Measurements from ENCODE around the gene BEND3.

BEND3 gene

DNA sequence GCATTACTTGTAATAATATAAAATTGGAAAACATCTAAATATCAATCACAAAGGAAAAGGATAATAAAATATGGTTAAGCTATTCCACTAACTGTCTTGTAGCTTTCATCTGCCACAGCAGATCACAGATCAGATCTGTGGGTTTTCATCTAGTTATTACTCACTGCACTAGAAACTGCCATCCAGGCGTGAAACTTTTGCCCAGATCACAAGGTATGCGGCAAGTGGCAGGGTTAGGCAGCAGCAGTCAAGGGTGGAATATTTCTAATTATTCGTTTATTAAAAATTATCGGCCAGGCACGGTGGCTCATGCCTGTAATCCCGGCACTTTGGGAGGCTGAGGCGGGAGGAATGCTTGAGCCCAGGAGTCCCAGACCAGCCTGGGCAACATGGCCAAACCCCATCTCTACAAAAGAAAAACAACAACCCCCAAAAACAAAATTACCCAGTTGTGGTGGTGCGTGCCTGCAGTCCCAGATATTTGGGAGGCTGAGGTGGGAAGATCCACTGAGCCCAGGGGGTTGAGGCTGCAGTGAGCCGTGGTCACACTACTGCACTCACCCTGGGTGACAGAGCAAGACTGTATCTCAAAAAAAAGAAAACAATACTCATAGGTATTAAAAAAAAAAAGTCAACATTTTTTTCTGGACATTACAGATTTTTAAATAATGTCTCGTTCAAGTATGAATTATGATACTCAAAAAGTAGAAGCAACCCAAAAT is 32.1 kb downstream of the BEND3 start:
- no peak for DNase-seq (ENCODE audit: low read depth in 2 of 2)

DNA sequence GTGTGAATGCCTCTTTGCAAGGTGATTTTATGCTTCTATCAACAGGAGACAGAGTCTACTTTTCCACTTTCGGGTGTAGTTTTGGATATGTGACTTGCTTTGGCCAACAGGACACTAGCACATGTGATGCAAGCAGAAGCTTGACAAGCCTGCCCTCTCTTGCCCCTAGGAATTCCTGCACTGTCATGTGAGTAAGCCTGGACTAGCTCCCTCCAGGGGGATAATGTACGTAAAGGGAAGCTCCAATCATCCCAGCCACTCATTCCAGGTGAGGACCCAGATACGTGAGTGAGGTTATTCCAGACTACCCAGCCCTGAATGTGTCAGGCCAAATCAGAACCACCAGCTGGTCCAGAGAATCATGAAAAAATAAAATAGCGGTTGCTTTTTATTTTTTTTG is 33.3 kb downstream of the BEND3 start:
- no peak for DNase-seq (ENCODE audit: low read depth in 2 of 2)

DNA sequence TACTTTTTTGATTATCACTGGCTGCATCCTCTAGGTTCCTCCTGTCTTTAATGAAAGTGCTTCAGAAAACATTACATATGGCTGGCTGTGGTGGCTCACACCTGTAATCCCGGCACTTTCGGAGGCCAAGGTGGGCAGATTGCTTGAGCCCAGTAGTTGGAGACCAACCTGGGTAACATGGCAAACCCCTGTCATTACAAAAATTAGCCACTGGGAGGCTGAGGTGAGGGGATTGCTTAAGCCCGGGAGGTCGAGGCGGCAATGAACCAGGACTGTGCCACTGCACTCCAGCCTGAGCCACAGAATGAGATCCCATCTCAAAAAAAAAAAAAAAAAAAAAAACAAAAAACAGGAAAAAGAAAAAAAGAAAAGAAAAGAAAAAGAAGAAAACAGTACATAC is 35.3 kb downstream of the BEND3 start:
- DNase-seq (ENCODE audit: low read depth in 2 of 2) = no peak

DNA sequence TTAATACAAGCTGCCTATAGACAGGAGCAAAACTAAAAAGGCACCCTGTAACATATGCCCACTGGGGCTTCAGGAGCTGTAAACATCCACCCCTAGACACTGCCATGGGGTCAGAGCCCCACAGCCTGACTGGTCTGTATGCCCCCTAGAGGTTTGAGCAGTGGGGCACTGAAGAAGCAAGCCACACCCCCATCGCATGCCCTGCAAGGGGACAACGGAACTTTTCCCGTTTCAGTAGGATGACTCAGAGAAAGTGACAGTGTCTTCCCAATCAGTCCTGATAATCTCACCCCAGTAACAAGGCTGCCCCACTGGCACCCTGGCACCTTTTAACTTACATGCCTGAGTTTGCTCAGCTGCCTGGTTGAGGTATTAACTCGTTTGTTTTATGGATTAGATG is 35.9 kb downstream of the BEND3 start:
- no peak for DNase-seq (ENCODE audit: low read depth in 2 of 2)

DNA sequence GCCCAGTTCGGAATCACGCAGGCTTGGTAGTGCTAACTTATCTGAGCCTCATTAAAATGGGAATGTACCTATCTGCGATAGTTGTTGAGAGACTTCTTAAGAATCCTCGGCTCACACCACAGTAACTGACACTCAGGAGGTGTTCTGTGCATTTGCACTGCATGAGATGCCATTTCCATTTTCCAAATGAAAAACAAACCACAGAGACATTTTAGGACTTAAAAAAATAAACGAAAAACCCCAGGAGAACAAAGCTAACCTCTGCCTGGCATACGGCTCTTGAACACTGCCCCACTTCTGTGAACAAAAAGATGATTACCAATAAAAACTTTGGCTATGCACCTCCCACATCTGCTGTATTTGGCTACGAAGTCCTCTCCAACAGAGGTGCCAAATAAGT is 37.6 kb downstream of the BEND3 start:
- no peak for DNase-seq (ENCODE audit: low read depth in 2 of 2)

DNA sequence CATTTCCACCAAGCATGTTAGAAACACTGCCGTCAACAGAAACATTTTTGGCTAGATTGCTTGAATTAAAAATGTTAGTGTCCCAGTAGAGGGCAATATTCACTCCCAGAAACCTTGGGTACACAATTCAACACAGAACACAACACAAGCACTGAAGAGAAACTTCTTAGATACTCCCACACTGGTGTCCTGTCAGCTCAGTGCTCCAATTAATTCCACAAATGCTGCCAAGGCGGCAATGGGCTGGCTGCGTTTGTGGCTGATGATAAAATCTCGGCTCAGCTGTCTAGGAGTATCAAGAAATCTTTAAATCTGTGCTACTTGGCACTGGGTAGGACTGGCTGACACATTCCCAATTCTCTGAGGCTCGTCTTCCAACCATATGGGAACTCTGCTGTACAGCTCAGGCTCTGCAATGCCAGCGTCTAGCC is 39.3 kb downstream of the BEND3 start:
- DNase-seq (ENCODE audit: low read depth in 2 of 2) = no peak

DNA sequence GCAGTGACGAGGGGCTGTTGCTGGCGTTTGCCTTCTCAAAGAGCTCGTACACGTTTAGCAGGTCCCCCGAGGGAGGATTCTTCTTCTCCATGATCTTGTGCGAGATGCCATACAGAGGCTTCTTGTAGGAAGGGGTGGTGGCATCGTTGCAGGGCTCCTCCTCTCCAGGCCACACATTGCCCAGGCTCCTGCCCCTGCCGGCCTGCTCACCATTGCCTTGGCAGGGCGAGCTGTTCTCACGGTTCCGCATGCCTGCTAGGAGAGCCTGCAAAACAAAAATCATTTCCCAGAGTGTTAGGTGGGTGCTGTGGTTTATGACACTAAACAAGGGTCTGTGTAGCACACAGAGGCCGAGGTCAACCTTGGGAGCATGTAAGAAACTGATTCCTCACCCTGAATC is 44.6 kb downstream of the BEND3 start:
- DNase-seq (ENCODE audit: low read depth in 2 of 2) = no peak

DNA sequence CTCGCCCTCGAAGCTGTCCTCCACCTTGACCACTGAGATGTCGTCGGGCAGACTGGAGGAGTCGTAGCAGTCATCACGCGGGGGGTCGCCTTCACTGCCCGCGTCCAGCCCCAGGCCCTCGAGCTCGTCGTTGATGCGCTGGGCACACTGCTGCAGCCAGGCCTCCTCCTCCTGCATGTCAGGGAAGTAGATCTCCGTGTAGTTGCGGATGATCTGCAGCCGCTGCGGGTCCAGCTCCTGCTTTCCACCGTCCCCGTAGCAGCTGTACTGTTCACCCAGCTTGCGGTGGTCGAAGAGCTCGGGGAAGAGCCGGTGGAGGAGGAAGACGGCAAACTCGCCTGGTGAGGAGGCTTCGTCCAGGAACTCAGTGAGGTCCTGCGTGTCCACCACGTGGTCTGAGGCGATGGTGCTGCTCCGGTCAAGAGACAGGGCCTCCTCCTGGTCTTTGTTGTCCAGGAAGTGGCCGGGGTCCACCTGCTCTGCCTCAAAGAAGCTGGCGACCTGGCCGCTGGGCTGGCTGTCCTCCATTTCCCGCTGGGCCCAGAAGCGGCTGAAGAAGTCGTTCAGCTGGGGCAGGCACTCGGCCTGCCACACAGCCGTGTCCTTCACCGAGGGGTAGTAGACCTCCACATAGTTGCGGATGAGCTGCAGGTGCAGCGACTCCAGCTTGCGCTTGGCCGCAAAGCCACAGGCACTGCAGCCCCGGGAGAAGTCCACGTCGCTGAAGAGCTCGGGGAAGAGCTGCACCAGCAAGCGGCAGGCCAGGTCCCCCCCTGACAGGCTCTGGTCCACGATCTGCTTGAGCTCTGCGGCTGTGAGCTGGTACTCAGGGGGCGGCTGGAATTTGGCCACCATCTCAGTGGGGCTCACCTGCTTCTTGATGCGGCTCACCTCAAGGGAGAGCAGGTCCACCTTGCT is 45.4 kb downstream of the BEND3 start:
- no peak for DNase-seq (ENCODE audit: low read depth in 2 of 2)

DNA sequence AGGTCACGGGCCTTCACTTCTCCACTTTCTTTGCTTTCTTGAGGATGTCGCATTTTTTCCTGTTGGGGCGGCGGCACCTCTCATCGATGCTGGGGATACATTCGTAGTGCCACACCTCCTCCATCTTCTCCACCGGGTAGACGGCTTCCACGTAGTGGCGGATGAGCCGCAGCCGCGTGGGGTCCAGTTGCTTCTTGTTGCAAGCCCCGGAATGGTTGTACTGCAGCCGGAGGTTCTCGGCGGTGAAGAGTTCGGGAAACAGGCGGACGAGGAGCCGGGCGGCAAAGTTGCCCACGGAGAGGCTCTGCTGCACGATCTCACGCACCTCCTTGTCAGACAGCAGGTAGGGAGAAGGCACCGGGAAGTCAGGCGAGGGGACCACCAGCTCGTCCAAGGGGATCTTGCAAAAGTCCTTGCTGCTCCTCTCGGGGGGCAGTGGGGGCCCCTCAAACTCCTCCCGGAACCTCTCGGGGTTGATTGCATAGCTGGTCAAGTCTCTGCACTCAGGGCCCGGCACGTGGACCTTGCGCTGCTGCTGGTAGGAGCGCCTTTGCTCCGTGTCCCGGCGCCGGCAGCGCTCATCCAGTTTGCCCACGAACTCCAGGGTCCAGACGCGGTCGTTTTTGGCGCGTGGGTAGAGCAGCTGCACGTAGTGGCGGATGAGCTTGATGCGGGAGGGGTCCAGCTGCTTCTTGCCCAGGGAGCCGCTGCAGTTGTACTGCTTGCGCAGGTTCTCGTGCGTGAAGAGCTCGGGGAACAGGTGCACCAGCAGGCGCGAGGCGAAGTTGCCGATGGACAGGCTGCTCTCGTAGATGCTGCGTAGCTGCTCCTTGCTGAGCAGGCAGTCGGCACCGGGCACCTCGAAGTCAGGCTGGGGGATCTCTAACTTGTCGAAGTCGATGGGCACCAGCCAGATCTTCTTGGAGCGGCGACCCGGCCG is 46.4 kb downstream of the BEND3 start:
- DNase-seq (ENCODE audit: low read depth in 2 of 2) = no peak

DNA sequence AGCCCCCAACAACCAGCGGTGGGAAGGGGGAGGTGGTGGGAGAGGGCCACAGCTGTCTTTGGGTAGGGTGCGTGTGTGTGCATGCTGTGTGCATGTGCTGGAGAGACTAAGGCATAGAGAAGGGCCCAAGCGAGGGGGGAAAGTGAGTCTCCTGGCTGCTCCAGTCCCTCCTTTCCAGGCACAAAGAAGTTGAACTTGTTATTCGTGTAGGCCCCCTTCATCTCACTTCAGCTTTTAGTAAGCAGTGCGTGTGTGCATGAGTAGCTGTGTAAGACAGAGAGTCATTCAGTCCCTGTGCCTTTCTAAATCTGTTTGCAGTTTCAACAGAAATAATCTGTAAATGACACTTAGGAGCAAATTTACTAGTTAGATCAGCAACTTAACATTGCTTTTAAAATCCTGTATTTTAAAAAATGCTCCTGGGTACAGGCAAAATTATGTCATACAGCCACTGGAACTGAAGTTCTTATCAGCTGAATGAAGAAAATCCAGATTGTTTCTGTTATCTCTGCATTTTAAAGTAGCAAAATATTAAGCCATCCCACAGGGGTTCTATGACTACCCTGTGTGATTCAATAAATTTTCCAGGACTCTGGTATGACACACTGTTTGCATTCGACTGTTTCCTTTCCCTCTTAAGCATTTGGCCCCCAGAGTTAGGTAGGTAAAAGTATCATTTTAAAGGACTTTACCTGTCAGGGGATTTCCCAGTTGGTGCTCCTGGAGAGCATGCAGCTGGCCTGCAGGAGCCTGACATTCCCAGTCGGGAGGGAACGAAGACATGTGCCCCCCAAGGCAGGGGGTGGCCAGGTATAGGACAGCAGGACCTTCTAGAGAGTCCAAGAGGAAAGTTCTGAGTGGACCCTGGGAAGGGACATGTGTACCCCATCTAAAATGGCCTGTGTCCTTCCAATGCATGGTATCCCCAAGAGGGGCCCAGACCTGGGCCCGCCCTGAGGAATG is 48.3 kb downstream of the BEND3 start:
- DNase-seq (ENCODE audit: low read depth in 2 of 2) = no peak

DNA sequence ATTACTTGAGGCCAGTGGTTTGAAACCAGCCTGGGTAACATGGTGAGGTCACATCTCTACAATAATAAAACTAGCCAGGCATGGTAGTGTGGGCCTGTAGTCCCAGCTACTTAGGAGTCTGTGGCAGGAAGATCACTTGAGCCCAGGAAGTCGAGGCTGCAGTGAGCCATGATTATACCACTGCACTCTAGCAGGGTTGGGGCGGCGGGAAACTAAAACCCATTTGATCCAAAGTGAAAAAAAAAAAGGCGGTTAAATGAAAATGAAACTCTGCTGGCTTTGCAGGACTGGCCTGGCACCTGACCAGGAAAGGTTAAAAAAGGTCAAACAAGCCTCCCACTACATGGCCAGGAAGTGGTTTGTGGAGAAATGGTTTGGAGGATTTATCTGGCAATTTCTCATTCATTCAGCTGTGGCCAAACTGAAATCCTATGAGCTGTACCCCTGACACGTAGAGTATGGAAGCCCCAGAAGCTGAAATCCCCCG is 50.7 kb downstream of the BEND3 start:
- DNase-seq (ENCODE audit: low read depth in 2 of 2) = peak in 1 of 2 donors; percentile 19

DNA sequence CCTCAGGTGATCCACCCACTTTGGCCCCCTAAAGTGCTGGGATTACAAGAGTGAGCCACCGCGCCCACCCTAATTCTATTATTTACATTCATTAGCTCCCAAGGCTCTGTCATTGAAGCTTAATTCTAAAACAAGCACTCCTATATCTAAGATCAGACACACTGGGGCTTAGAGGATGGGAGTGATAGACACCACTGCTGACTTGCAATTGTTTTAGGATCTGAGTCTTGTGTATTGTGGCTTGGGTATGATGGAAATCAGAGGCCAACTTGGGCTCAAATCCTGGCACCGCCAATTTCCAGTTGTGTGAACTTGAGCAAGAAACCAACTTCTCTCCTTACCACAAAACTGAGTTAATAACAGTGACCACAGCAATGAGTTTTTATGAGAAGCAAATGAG is 52.6 kb downstream of the BEND3 start:
- no peak for DNase-seq (ENCODE audit: low read depth in 2 of 2)

DNA sequence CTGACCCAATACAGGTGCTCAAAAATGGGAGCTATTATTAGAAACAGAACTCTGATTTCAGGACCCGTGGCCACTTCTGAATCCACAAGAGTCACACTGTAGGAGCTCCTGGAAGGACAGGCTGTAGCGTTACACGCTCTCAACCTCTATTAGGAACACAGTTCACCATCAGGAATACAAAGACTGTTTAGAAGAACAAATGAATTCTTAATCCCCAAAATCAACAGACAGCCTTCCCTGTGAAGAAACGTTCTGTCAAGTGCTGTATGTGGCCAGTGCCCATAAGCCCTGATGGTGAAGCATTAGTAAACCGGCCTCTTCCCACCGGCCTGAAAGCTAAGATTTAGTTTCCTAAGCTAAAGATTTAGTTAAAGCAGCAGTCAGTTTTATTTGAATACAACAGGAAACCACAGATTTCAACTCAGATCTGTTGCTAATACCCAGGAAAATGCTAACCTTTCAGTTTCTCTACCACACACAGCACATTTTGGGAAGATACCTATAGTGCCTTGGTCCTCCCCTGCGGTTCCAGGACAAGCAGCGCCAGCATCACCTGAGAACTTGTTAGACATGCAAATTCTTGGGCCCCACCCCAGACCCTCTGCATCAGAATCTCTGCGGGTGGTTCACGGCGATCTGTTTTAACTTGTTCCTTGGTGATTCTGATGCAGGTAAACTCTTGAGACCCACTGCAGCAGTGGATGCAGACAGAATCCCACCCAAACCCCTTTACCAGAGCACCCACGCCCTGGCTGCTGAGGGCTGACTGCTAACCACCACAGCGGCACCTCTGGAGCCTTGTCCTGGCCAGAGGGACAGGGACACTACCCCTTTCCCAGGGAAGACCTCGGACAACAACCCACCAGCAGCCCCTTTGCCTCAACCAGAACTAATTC is 53.9 kb downstream of the BEND3 start:
- no peak for DNase-seq (ENCODE audit: low read depth in 2 of 2)

DNA sequence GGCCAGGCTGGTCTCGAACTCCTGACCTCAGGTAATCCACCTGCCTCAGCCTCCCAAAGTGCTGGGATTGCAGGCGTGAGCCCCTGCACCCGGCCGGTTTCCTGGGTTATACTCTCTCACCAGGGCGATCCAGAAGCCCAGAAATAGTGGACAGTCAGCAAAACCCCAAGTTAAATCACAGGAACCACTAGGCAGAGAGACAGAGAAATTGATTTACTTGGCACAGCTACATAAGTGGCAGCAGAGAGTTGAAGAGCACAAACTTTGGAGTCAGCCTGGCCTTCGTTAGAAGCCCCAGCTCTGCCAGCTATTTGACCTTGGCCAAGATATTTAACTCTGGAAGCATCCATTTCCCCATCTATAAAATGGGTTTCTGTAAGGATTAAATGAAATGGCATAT is 54.6 kb downstream of the BEND3 start:
- no peak for DNase-seq (ENCODE audit: low read depth in 2 of 2)

DNA sequence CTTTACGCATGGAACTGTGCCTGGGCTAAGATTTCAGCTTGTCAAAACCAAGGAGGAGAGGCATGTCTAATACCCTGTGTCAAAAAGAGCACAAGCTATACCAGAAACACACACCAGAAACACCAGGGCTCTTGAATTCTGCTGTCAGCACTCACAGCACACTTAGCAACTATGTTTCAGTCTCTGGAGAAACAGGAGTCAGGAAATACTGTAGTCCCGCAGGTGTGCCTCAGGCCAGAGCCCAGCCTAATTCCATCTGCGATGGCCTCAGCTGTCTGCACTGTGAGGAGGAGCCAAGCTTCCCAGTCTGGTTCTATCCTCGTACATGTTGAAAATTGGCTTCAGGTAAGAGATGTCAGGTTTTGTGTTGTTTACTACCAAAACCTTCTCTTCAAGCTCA is 55.7 kb downstream of the BEND3 start:
- DNase-seq (ENCODE audit: low read depth in 2 of 2) = no peak

DNA sequence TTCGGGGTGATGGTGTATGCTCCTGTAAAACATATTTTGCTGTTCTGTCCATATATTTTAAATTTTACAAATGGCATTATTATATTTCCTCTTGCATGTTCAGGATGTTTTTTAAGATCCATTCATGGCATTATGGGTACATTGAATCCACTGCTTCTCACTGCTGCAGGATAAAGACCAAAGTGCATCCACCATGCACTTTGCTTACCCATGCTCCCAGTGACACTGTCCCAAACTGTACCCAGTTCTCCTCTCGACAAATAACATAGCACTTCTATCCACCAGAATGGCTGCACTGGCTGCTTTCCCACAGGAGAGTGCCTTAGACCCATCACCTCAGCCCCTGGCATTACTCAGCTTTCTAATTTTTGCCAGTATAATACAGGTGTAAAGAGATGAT is 57.6 kb downstream of the BEND3 start:
- DNase-seq (ENCODE audit: low read depth in 2 of 2) = no peak

DNA sequence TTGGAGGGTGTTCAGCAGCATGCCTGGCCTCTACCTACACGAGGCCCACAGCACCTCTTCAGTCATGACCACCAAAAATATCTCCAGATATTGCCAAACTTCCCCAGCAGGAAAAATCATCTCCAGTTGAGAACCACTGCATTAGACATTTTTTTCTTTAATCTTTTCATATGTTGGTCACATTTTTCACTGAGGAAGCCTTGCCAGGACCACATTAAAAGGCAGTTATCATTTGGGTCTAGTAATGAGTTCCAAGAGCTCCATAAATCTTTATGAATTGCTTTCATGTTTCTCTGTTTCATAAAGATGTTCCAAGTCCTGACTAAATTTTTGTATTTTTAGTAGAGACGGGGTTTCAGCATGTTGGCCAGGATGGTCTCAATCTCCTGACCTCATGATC is 58.5 kb downstream of the BEND3 start:
- DNase-seq (ENCODE audit: low read depth in 2 of 2) = no peak

DNA sequence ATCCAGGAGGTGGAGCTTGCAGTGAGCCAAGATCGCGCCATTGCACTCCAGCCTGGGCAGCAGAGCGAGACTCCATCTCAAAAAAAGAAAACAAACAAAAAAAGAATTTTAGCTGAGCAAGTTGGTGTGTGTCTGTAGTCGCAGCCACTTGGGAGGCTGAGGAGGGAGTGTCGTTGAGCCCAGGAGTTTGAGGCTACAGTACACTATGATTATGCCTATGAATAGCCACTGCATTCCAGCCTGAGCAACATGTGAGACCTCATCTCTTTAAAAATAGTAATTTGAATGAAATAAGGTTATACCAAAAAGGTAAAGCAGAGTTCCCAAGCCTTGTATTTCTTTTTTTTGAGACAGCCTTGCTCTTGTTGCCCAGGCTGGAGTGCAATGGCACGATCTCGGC is 67.5 kb downstream of the BEND3 start:
- DNase-seq (ENCODE audit: low read depth in 2 of 2) = no peak

DNA sequence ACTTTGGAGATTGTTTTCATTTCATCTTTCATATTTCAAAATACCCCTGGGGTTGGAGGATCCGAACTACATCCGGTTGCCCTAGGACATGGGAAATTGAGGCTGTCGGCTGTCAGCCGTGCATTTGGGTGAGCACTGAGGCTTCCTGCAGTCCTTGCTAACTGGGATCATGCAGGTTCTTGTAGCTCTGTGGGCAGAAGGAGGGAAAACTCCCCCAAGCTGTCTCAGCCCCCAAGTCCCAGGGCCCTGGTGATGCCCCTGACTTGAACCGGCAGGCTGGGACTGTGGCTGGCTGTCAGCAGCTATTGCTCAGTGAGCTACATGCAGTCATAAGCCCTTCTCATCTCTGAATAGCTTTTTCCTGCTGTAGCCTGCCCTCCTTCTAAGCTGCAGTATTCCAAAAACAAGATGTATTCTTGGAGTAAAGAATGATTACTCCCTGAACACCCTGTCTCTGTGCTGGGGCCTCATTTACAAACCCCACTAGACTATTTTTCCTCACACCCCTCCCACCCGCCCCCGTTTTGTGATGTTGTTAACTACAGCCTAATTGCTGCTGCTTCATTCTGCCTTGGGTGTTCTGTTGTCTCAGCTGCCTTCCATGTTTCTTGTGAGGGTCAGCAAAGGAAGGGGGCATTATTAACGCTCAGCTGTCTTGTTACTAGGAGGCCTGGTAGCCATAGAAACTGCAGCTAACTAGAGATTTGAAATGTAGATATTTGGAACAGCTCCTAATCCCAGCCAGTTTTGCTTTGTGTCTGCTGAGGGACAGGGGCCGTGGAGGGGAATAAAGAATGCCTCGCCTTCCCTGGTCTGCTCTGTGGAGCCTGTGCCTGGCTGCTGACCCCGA is 69.3 kb downstream of the BEND3 start:
- DNase-seq (ENCODE audit: low read depth in 2 of 2) = no peak

All from stimulated activated CD8-positive, alpha-beta memory T cell treated with anti-CD3 and anti-CD28 coated beads, Interleukin-2, amount 100 ng/mL, for 48 hours (primary cell).